ENCODE results near the gene HIVEP1. TPM values are rescaled to one million over a fixed set of nuclear protein-coding genes. Genes with fewer than 3 reads are reported as not detected.

Gene HIVEP1
- total RNA-seq, 1 donor from 2014 or later, result 45.4 TPM

- no peak for DNase-seq (ENCODE audit: low read depth)
- no peak for TF ChIP-seq CTCF (IDR thresholded peaks at IDR 0.05; ENCODE audit: insufficient read depth, low read length, poor library complexity, severe bottlenecking)
- Histone ChIP-seq H3K4me3 (ENCODE audit: low read depth, low read length) (no peak overlapping the region), H3K27me3 (ENCODE audit: control insufficient read depth, insufficient read depth, low read length) (no peaks in the 10 kb centered on the region), H3K36me3 (ENCODE audit: control insufficient read depth, insufficient read depth, low read length) (no peaks in the 10 kb centered on the region)
Observed at GRCh38 chr6:11994875-11995461, 17.1 kb upstream of the HIVEP1 start.

DNA sequence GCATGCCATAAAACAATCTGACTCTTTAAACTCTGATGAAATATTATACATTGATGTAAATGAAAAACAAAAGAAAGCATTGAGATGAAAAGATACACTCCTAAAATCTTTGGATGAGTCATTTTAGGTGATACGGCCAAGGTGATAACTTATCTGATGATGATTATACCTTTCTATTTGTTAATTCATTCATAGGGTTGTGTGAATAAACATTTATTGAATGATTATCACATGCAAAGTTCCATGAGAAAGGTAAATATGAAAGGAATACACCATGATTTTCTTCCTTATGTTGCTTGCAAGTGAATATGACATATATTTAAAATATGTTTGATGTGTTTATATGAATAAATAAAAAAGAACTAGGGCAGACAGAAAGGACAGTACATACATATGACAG lies 15.4 kb upstream of the HIVEP1 start:
- no peak overlapping the region for H3K4me3 ChIP-seq (ENCODE audit: low read depth, low read length)
- no peak for TF ChIP-seq CTCF (IDR thresholded peaks at IDR 0.05; ENCODE audit: insufficient read depth, low read length, poor library complexity, severe bottlenecking)
- DNase-seq (ENCODE audit: low read depth), result no peak
- no peaks in the 10 kb centered on the region for H3K36me3 ChIP-seq (ENCODE audit: control insufficient read depth, insufficient read depth, low read length)
- no peaks in the 10 kb centered on the region for H3K27me3 ChIP-seq (ENCODE audit: control insufficient read depth, insufficient read depth, low read length)

DNA sequence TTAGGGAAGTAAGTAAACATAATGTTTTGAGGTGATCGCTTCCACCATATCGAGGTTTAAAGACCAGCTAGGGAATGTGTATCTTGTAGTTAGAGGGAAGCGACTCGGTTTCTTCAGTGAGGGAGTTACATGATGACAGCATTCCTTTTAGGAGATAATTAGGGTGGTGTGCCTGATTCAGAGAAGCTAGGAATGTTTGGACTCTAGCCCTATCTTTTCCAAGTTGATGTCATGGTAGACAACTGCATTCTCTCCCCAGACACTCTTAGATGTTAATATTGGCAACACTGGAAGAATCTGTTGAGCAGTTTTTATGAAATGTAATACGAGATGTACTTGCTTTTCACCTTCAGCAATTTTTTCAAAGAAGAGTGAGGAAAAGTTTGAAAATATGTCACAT lies 12.9 kb upstream of the HIVEP1 start:
- H3K36me3 ChIP-seq (ENCODE audit: control insufficient read depth, insufficient read depth, low read length), result no peaks in the 10 kb centered on the region
- H3K27me3 ChIP-seq (ENCODE audit: control insufficient read depth, insufficient read depth, low read length), result no peaks in the 10 kb centered on the region
- DNase-seq (ENCODE audit: low read depth), result no peak
- TF ChIP-seq CTCF (IDR thresholded peaks at IDR 0.05; ENCODE audit: insufficient read depth, low read length, poor library complexity, severe bottlenecking), result no peak
- no peak overlapping the region for H3K4me3 ChIP-seq (ENCODE audit: low read depth, low read length)

GRCh38 chr6:12000174-12000573 lies 11.9 kb upstream of the HIVEP1 start:
- no peak for TF ChIP-seq CTCF (IDR thresholded peaks at IDR 0.05; ENCODE audit: insufficient read depth, low read length, poor library complexity, severe bottlenecking)

DNA sequence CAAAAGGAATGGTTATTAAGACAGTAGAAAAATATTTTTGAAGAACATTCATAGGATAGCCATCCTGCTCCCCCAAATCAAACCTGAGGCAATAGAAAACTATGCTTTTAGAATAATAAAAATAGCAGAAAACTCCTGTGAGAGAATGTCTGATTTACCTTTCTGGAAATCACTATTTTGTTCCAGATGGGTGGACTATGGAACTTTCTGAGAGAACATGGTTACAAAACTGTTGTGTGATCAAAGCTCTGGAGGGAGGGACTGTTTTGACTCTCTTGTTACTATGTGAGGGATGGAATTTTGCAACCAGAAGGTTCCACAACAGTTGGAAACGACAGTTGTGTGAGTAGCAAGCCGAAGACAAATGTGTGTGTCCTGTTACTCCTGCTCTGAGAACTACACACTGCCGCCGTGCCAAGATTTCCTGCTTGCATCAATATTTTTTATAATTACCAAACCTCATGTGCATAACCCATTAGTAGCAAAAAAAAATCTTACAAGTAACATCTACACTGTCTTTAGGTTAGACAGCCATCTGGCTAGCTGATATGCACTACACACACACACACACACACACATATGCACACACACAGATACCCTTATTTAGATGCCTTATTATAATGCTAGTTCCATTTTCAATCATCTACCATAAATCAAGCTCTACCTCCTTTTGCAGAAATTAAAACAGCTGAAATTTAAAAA lies 11.0 kb upstream of the HIVEP1 start:
- TF ChIP-seq CTCF (IDR thresholded peaks at IDR 0.05; ENCODE audit: insufficient read depth, low read length, poor library complexity, severe bottlenecking), result no peak
- Histone ChIP-seq H3K4me3 (ENCODE audit: low read depth, low read length) (no peak overlapping the region), H3K36me3 (ENCODE audit: control insufficient read depth, insufficient read depth, low read length) (no peaks in the 10 kb centered on the region), H3K27me3 (ENCODE audit: control insufficient read depth, insufficient read depth, low read length) (no peaks in the 10 kb centered on the region)
- DNase-seq (ENCODE audit: low read depth), result no peak

More at GRCh38 chr6:12000174-12000573, 11.9 kb upstream of the HIVEP1 start:
- Histone ChIP-seq H3K36me3 (ENCODE audit: control insufficient read depth, insufficient read depth, low read length) (no peaks in the 10 kb centered on the region), H3K27me3 (ENCODE audit: control insufficient read depth, insufficient read depth, low read length) (no peaks in the 10 kb centered on the region), H3K4me3 (ENCODE audit: low read depth, low read length) (no peak overlapping the region)
- no peak for DNase-seq (ENCODE audit: low read depth)
